CD1c-positive myeloid dendritic cell (primary cell): ENCODE data around the gene ZC3H15.
A peak's percentile ranks its signal among the peaks of the same experiment; 100 is the strongest.
"Not testable (repeated sequence)": the region's sequence is repeated elsewhere in the genome, so short reads cannot be mapped to it uniquely, and the experiment has no call there.

Source experiments
- DNase-seq: peaks from one replicate; pipeline ENCODE4 v3.0.0-alpha.2; 2016; ENCODE audit errors: extremely low spot score

The ZC3H15 gene

GRCh38 chr2:186493564-186494085 is 7.6 kb downstream of the ZC3H15 start:
- DNase-seq = no peak

DNA sequence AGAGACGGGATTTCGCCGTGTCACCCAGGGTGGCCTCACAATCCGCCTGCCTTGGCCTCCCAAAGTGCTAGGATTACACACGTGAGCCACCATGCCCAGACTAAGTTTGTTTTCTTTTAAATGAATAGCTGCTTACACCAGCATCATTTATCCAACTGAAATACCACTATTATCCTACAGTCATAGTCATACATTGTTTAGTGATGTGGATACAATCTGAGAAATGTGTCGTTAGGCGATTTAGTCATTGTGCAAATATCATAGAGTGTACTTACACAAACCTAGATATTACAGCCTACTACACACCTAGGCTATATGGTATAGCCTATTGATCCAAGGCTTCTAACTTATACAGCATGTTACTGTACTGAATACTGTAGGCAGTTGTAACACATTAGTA is 10.3 kb downstream of the ZC3H15 start:
- DNase-seq = no peak

DNA sequence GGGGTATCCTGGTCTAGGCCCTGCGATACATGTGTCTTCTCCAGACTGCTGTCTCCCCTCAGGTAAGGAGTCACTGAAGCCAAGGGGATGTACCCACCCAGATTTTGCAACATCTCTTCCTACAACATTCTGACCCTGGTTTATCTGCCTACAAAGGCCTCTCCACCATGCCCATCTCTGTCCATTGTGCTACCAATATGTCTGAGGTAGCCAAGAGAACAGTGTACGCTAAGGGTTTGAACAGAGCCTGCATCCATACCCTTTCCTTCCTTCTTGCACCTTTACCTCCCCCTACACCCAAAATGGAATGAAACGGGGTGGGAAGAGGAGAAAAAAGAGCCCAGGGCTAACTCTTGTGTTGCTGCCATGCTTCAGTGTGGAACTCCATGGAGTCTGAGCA is 11.9 kb downstream of the ZC3H15 start:
- no peak for DNase-seq

DNA sequence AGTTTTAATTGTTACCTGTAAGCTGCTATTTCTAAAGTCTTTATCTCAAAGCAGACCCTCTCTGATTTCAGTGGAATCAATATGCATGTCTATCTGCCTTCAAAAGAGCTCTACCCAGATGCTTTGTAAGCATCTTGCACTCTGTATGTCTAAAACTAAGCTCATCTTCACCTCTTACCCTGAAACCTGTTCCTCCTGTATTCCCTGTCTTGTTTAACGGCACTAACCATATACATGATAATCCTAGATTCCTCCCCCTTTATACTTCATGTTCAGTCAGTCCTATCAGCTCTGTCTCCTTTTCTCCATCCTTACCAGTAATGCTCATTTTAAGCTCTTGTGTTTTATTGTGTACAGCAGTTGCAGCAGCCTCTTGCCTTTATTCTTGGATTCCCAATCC is 12.8 kb downstream of the ZC3H15 start:
- DNase-seq = no peak

- DNase-seq = peak; percentile 57
These were observed 18.0 kb downstream of the ZC3H15 start for GRCh38 chr2:186503827-186504606.

DNA sequence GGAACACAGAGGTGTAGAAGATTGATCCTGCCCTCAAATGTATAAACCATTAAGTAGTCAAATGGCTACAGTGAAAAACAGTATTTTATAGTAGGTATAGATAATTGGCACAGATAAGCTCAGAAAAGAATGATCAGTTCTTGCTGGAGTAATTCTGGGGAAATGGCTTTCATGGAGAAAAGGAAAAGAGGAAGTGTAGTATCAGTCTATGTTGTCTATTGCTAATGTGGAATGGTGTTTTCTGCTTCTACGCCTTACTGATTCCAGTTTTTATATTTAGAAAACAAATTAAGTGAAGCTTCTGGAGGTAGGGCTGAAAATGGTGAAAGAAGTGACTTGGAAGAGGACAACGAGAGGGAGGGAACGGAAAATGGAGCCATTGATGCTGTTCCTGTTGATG is 22.2 kb downstream of the ZC3H15 start:
- no peak for DNase-seq

DNA sequence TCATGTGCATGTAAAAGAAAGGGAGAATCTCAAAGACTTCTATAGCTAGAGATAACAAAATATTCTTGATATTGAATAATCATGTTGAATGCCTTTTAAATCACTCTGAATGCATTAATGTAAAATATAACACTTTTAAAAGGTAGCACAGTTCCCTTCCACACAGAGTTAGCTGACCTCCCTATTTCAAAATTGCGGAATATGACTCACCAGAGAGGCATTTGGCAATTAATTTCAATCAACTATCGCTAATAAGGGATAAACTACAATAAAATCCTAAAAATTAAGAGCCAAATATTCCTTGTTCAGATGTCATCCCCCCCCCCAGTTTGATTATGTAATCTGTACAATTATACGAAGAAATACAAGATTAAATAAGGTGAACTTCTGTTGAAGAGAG is 29.3 kb downstream of the ZC3H15 start:
- DNase-seq = no peak

- DNase-seq = no peak
These were observed 30.3 kb downstream of the ZC3H15 start for GRCh38 chr2:186516396-186516795.

DNA sequence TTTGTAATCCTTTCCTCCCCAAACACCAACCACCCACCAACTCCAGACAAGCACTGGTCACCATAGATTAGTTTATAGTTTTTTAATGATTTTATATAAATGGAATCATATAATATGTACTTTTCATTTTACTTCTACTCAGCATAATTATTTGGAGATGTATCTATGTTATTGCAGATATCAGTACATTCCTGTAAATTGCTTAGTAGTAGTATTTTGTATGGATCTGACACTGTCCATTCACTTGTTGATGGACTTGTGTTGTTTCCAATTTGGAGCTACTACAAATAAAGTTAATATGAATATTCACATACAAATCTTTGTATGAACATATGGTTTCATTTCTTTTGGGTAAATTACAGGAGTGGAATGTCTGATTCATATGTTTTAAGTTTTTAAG is 31.0 kb downstream of the ZC3H15 start:
- DNase-seq = no peak

- no peak for DNase-seq
These were observed 32.2 kb downstream of the ZC3H15 start for GRCh38 chr2:186518291-186518690.

GRCh38 chr2:186518945-186519344 is 32.9 kb downstream of the ZC3H15 start:
- DNase-seq = no peak

DNA sequence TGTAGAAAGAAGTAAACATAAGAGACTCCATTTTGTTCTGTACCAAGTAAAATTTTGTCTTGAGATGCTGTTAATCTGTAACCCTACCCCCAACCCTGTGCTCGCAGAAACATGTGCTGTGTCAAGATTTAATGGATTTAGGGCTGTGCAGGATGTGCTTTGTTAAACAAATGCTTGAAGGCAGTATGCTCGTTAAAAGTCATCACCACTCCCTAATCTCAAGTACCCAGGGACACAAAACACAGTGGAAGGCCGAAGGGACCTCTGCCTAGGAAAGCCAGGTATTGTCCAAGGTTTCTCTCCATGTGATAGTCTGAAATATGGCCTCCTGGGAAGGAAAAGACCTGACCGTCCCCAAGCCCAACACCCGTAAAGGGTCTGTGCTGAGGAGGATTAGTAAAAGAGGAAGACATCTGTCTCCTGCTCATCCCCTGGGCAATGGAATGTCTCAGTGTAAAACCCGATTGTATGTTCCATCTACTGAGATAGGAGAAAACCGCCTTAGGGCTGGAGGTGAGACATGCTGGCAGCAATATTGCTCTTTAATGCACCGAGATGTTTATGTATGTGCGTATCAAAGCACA is 35.6 kb downstream of the ZC3H15 start:
- DNase-seq = not testable (repeated sequence)

DNA sequence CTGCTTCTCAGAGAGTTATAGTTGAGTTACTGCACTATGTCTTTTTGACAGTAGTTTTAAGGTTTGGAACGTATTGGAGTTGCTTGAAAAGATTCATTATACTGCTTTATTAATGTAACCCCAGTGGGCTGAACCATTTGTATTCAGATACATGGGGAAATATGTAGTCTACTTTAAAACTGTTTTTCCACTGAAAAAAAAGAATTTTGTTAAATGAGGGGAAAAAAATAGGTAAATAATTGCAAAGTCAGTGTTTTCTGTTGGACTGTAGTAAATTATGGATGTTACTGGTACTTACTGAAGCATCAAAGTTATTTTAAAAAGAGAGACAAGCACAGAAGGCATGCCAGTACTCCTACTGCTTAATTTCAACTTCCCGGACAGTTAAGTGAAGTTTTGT is 36.4 kb downstream of the ZC3H15 start:
- DNase-seq = no peak

GRCh38 chr2:186523791-186524190 is 37.7 kb downstream of the ZC3H15 start:
- no peak for DNase-seq

- DNase-seq = no peak
These were observed 40.2 kb downstream of the ZC3H15 start for GRCh38 chr2:186526281-186526680.

DNA sequence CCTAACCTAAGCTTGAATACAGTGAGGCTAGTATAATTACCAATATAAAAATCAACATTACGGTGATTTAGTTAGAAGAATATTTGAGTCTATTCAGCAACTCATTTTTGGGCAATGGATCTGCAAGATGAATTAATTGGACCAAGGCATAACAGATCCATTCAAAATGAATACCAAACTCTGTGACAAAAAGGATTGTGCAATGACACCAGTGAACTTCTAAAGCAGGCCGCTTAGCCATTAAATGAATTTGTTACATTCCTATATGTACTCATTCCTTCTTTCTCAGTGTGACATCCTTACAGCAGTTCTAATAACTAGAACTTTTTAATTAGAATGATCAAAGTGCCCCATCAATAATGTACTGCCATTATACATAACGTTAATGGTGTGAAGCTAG is 44.3 kb downstream of the ZC3H15 start:
- DNase-seq = no peak

- DNase-seq = no peak
These were observed 45.3 kb downstream of the ZC3H15 start for GRCh38 chr2:186531257-186531775.

DNA sequence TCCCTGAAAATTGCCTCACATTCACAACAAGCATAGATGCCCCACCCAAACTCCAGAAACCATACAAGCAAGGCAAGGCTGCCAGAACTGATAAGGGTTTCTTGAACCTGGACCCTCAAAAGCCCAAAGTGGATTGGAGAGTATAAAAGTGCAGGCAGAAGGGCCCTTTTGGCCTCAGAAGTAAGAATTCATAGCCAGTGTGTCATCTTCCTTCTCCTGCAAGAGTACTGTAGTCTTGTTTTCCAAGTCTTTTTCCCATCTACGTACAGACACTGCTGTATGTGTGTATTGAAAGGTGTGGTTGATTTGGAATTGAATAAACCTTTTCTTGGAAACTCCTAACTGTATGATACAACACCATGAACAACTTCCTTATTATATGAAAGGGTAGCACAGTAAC is 46.8 kb downstream of the ZC3H15 start:
- no peak for DNase-seq

GRCh38 chr2:186533717-186534116 is 47.7 kb downstream of the ZC3H15 start:
- no peak for DNase-seq

GRCh38 chr2:186534406-186534805 is 48.3 kb downstream of the ZC3H15 start:
- DNase-seq = no peak

GRCh38 chr2:186535861-186536260 is 49.8 kb downstream of the ZC3H15 start:
- DNase-seq = no peak

GRCh38 chr2:186537019-186537418 is 51.0 kb downstream of the ZC3H15 start:
- no peak for DNase-seq

DNA sequence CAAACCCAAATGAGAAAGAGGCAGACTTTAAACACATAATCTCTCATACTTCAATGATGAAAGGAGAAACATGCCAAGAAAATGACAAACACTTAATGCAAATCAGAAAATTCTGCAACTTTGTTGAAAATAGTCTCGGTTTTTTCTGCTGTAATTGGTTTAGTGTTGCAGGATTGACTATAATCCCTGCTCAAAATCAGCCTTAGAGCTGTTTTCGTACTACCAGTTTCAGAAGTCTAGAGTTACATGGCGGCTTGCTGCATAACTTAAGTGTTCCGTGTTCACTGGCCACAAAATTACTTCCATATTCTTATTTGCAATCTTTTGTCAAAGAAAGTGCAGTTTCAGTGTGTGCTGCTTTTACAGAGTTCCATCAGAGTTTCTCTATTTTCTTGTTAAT is 54.9 kb downstream of the ZC3H15 start:
- no peak for DNase-seq
